ENCODE measurements around the gene DDB1. TPM values are rescaled to one million over a fixed set of nuclear protein-coding genes. Genes with fewer than 3 reads are reported as not detected.

The DDB1 gene
- total RNA-seq, 4 donors from 2014 or later = 139 to 159 (median 140) TPM

DNA sequence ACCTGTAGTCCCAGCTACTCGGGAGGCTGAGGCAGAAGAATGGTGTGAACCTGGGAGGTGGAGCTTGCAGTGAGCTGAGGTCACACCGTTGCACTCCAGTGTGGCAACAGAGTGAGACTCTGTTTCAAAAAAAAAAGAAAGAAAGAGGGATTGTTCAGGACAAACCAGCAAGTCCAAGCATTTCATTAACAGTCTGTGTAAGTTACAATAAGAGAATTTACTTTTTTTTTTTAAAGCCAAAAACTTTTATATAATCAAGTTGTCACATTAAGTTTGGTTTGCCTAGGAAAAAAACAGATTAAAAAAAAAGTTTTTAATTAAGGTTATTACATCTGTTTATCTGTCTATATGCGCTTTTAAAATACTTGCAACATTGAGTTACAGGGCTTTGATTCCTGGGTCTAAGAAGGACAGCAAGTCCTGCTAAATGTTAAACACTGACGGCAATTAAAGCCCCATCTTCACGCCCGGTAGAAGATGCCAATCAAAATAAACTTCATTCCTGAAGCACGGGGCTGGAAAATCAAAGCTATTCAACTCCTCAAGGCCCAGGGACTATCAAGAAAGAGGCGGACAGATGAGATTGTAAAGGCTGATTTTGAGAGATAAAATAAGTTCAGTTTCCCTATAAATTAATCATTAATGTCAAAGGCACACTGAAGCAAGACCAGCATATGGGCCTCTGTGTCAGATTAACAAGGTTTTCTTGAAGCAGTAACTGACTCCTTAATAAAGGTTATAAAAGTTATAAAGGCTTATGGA lies 39.9 kb upstream of the DDB1 start:
- no peaks in the 10 kb centered on the region for H3K9me3 ChIP-seq
- peaks cover 0 to 7% (median 0%) of the 10 kb centered on the region in 3 donors for H3K4me1 ChIP-seq
- no peak for ATAC-seq
- 60 to 80% methylated on average over 7 to 8 of the region's 8 CpGs for WGBS, 2 donors (ENCODE audit: low coverage in 1 of 2)
- H3K36me3 ChIP-seq = peaks cover 0 to 61% of the 10 kb centered on the region in 2 donors
- H3K27ac ChIP-seq = no peak overlapping the region
- TF ChIP-seq POLR2A (IDR thresholded peaks at IDR 0.05) (no peak), EP300 (IDR thresholded peaks at IDR 0.05) (no peak), POLR2AphosphoS5 (IDR thresholded peaks at IDR 0.05) (no peak)
- TF ChIP-seq, protein P1, sequence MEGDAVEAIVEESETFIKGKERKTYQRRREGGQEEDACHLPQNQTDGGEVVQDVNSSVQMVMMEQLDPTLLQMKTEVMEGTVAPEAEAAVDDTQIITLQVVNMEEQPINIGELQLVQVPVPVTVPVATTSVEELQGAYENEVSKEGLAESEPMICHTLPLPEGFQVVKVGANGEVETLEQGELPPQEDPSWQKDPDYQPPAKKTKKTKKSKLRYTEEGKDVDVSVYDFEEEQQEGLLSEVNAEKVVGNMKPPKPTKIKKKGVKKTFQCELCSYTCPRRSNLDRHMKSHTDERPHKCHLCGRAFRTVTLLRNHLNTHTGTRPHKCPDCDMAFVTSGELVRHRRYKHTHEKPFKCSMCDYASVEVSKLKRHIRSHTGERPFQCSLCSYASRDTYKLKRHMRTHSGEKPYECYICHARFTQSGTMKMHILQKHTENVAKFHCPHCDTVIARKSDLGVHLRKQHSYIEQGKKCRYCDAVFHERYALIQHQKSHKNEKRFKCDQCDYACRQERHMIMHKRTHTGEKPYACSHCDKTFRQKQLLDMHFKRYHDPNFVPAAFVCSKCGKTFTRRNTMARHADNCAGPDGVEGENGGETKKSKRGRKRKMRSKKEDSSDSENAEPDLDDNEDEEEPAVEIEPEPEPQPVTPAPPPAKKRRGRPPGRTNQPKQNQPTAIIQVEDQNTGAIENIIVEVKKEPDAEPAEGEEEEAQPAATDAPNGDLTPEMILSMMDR (IDR thresholded peaks at IDR 0.05) = no peak
- H3K4me3 ChIP-seq = no peak overlapping the region
- no peaks in the 10 kb centered on the region for H3K27me3 ChIP-seq

DNA sequence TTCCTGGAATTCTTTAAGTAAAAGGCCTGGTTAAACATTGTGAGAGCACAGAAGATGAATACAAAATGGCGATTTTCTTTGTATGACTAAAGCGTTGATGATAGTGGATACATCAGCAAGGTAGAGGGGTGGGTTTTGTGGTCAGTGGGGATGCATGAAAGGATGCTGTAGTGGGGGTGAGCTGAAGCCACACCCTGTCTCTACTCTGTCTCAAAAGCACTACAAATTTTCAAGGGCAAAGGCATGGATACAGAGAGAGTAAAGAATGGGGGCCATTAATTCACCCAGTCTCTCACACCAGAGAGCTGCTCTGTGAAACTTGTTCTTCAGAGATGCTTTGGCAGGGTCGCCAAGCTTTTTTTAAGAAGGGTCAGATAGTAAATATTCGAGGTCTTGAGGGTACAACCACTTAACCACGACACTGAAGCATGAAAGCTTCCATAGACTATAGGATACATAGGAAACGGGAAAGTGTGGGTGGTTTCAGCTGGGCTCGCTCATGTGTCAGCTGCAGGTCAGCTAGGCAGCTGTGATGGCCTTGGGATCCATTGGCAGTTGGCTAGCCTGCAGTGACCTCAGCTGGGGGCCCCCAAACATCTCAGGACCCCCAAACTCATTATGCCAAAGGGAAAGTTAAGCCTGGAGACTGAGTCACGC lies 37.6 kb upstream of the DDB1 start:
- WGBS, 2 donors (ENCODE audit: low coverage in 1 of 2) = 84 to 88% methylated on average over 5 to 8 of the region's 8 CpGs
- H3K4me1 ChIP-seq = peaks cover 0 to 7% (median 0%) of the 10 kb centered on the region in 3 donors
- H3K36me3 ChIP-seq = peaks cover 0 to 67% of the 10 kb centered on the region in 2 donors
- TF ChIP-seq POLR2AphosphoS5 (IDR thresholded peaks at IDR 0.05) (no peak), POLR2A (IDR thresholded peaks at IDR 0.05) (no peak), EP300 (IDR thresholded peaks at IDR 0.05) (no peak)
- TF ChIP-seq, protein P1 (IDR thresholded peaks at IDR 0.05) = no peak
- H3K9me3 ChIP-seq = no peaks in the 10 kb centered on the region
- ATAC-seq = no peak
- no peak overlapping the region for H3K4me3 ChIP-seq
- H3K27me3 ChIP-seq = no peaks in the 10 kb centered on the region
- H3K27ac ChIP-seq = no peak overlapping the region

DNA sequence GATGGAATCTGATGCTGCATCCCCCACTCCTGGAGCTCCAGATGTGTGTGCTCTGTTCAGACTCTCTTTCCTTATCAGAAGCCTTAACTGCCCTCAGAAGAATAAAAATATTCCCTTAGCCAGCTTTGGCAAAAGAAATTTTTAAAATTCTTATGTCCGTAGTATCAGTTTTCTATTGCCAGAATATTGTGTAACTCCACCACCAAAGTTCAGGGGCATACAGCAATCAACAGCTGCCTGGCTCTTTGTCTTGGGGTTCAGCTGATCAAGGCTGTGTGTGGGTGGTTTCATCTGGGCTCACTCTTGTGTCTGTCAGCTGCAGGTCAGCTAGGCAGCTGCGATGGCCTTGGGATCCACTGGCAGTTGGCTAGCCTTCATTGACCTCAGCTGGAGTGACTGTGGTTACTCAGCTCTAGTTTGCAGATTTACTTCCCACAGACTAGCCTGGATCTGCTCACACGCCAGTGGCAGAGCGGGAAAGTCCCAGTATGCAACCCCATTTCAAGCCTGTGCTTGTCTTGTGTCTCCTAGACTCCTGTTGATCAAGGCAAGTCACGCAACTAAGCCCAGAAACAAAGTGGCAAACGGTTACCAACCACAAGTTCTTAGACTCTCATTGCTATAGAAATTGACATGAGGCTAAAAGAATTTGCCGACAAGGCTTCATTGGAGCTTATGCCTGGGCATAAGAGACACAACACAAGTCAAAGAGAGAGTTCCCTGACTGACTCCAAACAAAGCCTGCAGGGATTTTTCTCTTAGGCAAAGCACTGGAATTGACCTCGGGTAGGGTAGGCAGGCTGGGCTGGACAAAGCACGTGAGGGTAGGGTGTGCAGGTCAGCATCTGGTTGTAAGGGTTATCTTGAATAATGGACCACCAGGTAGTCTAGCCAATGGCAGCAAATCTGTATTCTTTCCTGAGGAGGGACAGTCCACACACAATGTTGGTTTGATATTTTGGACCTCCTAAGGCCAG lies 36.8 kb upstream of the DDB1 start:
- ATAC-seq = peak; percentile 91
- no peak overlapping the region for H3K27ac ChIP-seq
- no peaks in the 10 kb centered on the region for H3K9me3 ChIP-seq
- H3K4me3 ChIP-seq = no peak overlapping the region
- WGBS, 2 donors (ENCODE audit: low coverage in 1 of 2) = 75 to 82% methylated on average over 4 of the region's 9 CpGs
- H3K4me1 ChIP-seq = peaks cover 0 to 7% (median 0%) of the 10 kb centered on the region in 3 donors
- TF ChIP-seq EP300 (IDR thresholded peaks at IDR 0.05) = no peak
- peak; percentile 51 for TF ChIP-seq POLR2AphosphoS5 (IDR thresholded peaks at IDR 0.05)
- peaks cover 0 to 70% of the 10 kb centered on the region in 2 donors for H3K36me3 ChIP-seq
- no peaks in the 10 kb centered on the region for H3K27me3 ChIP-seq

DNA sequence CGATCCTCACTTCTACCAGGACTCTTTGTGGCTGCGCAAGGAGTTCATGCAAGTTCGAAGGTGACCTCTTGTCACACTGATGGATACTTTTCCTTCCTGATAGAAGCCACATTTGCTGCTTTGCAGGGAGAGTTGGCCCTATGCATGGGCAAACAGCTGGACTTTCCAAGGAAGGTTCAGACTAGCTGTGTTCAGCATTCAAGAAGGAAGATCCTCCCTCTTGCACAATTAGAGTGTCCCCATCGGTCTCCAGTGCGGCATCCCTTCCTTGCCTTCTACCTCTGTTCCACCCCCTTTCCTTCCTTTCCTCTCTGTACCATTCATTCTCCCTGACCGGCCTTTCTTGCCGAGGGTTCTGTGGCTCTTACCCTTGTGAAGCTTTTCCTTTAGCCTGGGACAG lies 35.7 kb upstream of the DDB1 start:
- no peaks in the 10 kb centered on the region for H3K27me3 ChIP-seq
- peaks cover 0 to 76% of the 10 kb centered on the region in 2 donors for H3K36me3 ChIP-seq
- H3K27ac ChIP-seq = no peak overlapping the region
- no peaks in the 10 kb centered on the region for H3K9me3 ChIP-seq
- H3K4me1 ChIP-seq = peaks cover 0 to 12% (median 0%) of the 10 kb centered on the region in 3 donors
- no peak for ATAC-seq
- TF ChIP-seq EP300 (IDR thresholded peaks at IDR 0.05) = no peak
- no peak overlapping the region for H3K4me3 ChIP-seq
- 86 to 88% methylated on average over 6 of the region's 7 CpGs for WGBS, 2 donors (ENCODE audit: low coverage in 1 of 2)

DNA sequence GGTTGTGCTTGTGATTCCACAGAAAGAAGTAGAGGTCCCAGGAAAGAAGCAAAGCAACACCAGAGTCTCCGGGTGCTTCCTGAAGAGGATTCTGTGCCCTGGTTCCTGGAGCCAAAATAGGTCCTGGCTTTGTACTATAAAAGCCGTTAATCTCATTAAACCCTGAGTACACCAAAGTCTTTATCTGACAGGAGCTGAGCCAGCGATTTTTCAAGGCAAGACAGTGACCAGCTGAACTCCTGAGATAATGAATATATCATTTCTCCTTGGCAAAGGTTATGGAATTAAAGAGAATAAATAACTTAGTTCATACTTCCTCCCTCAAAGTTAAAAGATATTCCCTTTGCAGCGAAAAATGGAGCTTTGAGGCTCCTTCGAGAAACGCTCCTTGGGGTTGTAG lies 34.5 kb upstream of the DDB1 start:
- H3K36me3 ChIP-seq = peaks cover 0 to 73% of the 10 kb centered on the region in 2 donors
- H3K9me3 ChIP-seq = no peaks in the 10 kb centered on the region
- TF ChIP-seq, protein P1 (IDR thresholded peaks at IDR 0.05) = no peak
- TF ChIP-seq POLR2AphosphoS5 (IDR thresholded peaks at IDR 0.05) (no peak), EP300 (IDR thresholded peaks at IDR 0.05) (no peak), POLR2A (IDR thresholded peaks at IDR 0.05) (no peak)
- 69 to 80% methylated on average over 5 to 6 of the region's 6 CpGs for WGBS, 2 donors (ENCODE audit: low coverage in 1 of 2)
- peaks cover 0 to 25% (median 7%) of the 10 kb centered on the region in 3 donors for H3K4me1 ChIP-seq
- no peak for ATAC-seq
- H3K27me3 ChIP-seq = no peaks in the 10 kb centered on the region
- no peak overlapping the region for H3K4me3 ChIP-seq
- no peak overlapping the region for H3K27ac ChIP-seq

Measured in gastroesophageal sphincter (tissue), 4 donors.